NCI-H2081 treated with DMSO at 0.1 percent for 48 hours (cell line): ENCODE results near the gene ARPC1B.
"Not testable (repeated sequence)": the region's sequence is repeated elsewhere in the genome, so short reads cannot be mapped to it uniquely, and the experiment has no call there.

ENCODE experiments used
- DNase-seq: peaks from one replicate; lab custom pipeline; 2025; lab: John Stamatoyannopoulos, UW

Gene ARPC1B

GRCh38 chr7:99368750-99369389 lies 5.7 kb upstream of the ARPC1B start:
- no peak for DNase-seq

DNA sequence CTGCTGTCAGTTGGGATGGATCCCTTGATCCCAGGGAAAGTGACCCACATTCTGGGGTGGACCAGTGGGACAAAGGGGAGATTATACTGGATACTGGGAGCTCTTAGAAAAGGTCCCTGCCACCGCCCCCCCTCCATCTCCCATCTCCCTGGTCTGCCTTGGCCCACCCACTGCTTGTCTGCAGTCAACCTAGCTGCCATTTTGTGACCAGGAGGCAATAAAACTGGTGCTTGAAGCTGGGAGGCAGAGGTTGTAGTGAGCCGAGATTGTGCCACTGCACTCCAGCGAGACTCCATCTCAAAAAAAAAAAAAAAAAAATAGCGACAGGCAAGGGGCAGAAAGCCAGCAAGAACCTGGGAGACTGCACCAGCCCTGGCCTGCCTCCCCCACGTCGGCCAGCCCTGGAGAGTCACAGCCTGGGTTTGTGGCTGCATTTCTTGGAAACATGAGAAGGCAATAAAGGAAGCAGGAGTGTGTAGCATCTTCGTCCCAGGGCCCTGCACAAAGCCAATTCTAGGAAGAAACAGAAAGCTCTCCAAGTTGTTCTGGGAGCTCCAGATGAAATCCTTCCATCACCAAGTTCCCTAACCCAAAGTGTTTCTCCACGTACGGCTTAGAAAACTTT lies 4.7 kb upstream of the ARPC1B start:
- DNase-seq = no peak

DNA sequence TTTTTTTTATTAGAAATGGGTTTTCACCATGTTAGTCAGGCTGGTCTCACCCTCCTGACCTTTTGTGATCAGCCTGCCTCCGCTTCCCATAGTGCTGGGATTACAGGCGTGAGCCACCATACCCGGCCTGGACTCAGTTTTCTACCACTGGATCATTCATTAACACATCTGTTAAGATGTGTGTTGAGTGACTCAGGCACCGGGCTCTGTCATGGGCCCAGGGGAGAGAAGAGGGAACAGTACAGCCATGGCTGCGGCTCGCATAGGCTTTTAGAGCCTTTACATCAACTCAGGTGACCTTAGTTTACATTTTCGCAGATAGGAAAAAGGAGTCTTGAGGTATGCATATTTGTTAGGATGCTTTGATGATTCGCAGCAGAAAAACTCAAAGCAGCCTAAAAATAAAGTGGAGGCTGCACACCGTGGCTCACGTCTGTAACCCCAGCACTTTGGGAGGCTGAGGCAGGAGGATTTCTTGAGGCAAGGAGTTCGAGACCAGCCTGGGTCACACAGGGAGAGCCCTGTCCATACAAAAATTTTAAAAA lies 3.1 kb upstream of the ARPC1B start:
- DNase-seq = no peak

- DNase-seq = no peak
These were observed 2.0 kb upstream of the ARPC1B start for GRCh38 chr7:99372275-99373090.

GRCh38 chr7:99373091-99374066 lies 1.2 kb upstream of the ARPC1B start:
- no peak for DNase-seq

- no peak for DNase-seq
These were observed 709 bp downstream of the ARPC1B start for GRCh38 chr7:99375070-99375807.

- DNase-seq = no peak
These were observed 4.6 kb downstream of the ARPC1B start for GRCh38 chr7:99379043-99379577.

DNA sequence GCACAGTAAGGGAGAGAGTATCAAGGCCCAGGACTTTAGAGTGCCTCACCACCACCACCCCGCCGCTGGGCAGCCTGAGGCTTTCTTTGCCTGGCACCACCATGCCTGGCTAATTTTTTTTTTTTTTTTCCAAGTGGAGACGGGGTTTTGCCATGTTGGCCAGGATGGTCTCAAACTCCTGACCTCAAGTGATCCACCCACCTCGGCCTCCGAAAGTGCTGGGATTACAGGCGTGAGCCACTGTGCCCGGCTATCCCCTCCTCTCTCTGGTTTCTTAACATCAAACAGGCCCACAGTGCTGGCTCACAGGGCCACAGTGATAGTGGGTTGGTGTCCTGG lies 5.1 kb downstream of the ARPC1B start:
- not testable (repeated sequence) for DNase-seq

GRCh38 chr7:99380032-99380822 lies 5.7 kb downstream of the ARPC1B start:
- no peak for DNase-seq

DNA sequence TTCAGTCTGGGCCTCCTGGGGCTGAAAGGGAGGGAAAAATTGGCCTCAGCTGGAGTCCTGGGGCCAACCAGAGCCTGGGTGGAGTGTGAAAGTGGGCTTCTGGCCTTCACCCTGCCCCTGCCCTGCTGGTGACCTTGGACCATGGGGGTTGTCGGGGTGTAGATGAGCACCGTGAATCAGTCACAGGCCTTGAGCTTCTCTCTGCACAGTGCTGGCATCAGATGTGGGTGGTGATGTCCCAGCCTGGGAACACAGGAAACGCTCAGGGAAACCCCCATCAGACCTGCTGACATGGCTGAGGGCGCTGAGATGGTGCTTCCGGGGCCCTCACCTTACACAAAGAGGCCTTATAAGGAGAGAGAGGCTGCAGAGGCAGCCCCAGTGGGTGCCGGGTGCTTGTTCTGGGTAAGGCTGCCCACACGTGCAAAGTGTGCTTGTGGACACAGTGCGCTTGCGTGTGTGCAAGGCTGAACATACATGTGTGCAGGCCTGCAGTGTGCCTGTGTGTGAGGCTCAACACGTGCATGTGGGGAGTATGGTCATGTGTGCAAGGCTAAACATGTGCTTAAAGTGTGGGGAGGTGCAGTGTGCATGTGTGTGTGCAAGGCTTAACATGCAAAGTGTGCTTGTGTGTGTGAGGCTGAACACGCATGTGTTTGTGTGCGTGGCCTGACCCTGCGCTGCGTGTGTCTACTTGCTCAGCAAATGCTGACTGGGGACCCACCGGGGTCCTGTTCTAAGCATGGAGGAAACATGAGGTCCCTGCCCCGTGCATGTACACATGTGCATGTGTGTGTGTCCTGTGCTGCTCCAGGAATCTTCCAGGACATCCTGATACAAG lies 6.5 kb downstream of the ARPC1B start:
- DNase-seq = no peak

- DNase-seq = no peak
These were observed 7.1 kb downstream of the ARPC1B start for GRCh38 chr7:99381664-99382075.

GRCh38 chr7:99383203-99383602 lies 8.7 kb downstream of the ARPC1B start:
- DNase-seq = no peak

DNA sequence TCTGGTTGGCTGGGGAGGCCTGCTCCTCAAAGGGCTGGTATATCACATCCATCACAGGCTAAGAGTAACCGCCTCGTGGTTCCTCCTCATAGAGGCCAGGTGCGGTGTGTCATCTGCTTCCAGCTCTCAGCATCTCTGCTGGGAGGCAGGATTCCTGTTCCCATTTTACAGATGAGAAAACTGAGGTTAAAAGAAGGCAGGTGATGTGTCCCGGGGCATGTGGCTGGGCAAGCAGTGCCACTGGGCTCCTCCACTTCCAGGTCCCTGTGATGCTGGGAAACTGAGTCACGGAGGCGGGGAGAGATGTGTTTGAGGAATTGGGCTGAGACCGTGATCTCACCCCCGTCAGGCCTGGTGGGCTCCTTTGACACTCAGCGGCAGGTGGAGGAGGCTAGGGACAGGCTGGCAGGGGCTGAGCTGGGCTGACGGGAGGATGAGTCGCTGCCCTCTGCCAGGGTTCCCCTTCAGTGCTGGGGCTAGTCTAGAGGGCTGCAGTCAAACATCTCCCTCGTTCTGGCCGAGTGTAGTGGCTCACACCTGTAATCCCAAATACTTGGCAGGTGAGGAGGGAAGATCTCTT lies 9.4 kb downstream of the ARPC1B start:
- no peak for DNase-seq

GRCh38 chr7:99384523-99384922 lies 10.0 kb downstream of the ARPC1B start:
- no peak for DNase-seq

DNA sequence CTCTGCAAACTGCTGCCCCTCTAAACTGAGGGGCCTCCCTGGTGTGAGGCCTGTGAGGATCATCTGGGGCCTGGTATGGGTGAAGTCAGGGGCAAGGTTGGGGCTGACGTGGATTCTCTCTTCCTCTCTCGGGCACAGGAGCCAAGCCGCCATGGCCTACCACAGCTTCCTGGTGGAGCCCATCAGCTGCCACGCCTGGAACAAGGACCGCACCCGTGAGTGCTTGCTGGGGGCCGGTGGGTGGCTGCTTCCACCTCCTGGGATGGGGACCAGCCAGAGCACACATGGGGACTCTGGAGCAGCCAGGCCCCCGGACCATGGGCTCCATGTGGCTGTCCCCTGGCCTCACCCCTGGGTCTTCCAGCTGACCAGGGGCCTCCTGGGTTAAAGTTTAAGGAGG lies 11.0 kb downstream of the ARPC1B start:
- no peak for DNase-seq

DNA sequence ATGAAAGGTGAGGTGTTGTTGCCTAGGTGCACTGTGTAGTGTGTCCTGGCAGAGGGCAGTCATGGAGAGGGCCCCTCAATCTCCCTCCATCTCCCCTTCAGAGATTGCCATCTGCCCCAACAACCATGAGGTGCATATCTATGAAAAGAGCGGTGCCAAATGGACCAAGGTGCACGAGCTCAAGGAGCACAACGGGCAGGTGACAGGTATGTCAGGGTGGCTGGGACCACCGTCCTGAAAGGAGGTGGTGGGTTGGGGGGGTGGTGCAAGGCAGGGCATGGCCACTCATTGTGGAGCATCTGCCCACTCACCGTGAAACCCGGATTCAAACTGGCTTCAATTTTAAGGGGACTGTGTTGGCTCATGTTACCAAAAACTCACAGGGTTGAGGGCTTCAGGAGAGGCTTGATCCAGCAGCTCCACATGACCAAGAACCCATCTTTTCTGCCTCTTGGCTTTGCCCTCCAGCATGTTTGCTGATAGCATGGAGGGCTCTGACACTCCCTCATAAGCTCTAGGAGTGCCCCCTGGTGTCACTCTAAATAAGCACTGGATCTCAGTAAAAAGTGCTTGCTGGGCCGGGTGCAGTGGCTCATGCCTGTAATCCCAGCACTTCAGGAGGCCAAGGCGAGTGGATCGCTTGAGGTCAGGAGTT lies 12.2 kb downstream of the ARPC1B start:
- DNase-seq = no peak

GRCh38 chr7:99387239-99387635 lies 12.7 kb downstream of the ARPC1B start:
- not testable (repeated sequence) for DNase-seq

GRCh38 chr7:99387912-99388311 lies 13.4 kb downstream of the ARPC1B start:
- no peak for DNase-seq
